Measurements from ENCODE around the gene ANKRD65.
A peak's percentile ranks its signal among the peaks of the same experiment; 100 is the strongest.

Gene ANKRD65

DNA sequence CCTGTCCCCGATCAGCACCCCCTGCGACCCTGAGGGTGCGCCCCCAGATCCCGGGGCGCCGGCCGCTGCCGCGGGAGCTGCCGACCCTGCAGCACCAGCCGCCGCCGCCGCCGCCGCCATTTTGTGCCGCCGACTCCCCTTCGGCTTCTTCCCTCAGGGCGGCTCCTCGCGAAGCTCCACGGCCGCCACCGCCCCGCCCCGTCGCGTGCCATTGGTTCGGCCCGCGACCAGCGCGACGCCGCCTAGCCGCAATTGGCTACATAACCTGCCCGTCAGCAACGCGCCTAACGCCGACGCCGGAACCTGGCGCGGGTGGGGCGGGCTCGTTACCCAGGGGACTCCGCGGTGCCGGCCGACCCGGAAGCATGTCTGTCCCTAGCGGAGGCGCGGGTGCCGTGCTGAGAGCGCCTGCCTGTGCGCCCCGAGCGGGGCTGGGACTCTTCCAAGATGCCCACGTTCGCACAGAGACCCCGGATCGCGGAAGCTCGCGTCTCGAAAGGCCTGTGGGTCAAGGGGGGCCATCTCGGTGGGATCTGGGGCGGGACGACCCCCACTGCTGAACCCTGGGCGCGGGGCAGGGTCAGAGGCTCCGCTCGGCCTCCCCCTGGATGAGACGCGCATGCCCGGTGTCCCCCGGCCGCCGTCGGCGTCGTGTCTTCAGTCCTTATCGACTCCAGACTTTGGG is 21.7 kb downstream of the ANKRD65 start, which contains the start of gene CCNL2:
Gene CCNL2, minus strand, starts transcription at position 149 of the 685 bp plus-strand sequence. Its CDS starts 29 bp downstream, at position 120.
- DNase-seq (ENCODE audit: low read depth): peak; percentile 94
- TF ChIP-seq, protein P1, sequence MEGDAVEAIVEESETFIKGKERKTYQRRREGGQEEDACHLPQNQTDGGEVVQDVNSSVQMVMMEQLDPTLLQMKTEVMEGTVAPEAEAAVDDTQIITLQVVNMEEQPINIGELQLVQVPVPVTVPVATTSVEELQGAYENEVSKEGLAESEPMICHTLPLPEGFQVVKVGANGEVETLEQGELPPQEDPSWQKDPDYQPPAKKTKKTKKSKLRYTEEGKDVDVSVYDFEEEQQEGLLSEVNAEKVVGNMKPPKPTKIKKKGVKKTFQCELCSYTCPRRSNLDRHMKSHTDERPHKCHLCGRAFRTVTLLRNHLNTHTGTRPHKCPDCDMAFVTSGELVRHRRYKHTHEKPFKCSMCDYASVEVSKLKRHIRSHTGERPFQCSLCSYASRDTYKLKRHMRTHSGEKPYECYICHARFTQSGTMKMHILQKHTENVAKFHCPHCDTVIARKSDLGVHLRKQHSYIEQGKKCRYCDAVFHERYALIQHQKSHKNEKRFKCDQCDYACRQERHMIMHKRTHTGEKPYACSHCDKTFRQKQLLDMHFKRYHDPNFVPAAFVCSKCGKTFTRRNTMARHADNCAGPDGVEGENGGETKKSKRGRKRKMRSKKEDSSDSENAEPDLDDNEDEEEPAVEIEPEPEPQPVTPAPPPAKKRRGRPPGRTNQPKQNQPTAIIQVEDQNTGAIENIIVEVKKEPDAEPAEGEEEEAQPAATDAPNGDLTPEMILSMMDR (IDR thresholded peaks at IDR 0.05; ENCODE audit: low read depth, low read length, missing control alignments): peak; percentile 61
- H3K4me3 ChIP-seq (ENCODE audit: low read depth, low read length): peak within 1 kb of the TSS; percentile 97
- in situ Hi-C loops (cut with HindIII; ENCODE audit: low sequenced_read_pairs): no loop called here

DNA sequence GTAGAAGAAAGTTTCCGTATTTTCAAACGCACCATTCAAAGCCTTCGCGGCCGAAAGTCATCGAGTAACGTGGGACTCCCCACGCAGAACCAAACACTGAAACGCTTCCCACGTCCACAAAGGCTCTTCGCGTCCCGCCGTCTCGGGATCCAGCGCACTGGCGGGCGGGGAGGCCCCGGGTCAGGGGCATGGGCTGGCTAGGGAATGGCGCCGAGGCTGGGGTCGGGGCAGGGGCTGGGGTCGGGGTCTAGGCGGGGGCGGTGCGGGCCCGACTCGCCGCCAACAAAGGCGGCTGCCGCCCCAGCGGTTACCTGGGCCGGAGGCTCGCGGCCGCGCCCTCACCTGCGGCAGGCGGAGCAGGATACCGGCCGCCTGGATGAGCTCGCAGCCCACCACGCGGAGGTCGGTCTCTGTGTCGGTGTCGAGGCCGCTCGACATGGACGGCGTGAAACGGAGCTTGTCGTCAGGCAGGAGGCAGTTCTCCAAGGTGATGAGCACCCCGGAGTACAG is 22.3 kb downstream of the ANKRD65 start:
- H3K4me3 ChIP-seq (ENCODE audit: low read depth, low read length): peak overlapping the region; percentile 97
- TF ChIP-seq, protein P1 (IDR thresholded peaks at IDR 0.05; ENCODE audit: low read depth, low read length, missing control alignments): no peak
- in situ Hi-C loops (cut with HindIII; ENCODE audit: low sequenced_read_pairs): no loop called here
- DNase-seq (ENCODE audit: low read depth): no peak

DNA sequence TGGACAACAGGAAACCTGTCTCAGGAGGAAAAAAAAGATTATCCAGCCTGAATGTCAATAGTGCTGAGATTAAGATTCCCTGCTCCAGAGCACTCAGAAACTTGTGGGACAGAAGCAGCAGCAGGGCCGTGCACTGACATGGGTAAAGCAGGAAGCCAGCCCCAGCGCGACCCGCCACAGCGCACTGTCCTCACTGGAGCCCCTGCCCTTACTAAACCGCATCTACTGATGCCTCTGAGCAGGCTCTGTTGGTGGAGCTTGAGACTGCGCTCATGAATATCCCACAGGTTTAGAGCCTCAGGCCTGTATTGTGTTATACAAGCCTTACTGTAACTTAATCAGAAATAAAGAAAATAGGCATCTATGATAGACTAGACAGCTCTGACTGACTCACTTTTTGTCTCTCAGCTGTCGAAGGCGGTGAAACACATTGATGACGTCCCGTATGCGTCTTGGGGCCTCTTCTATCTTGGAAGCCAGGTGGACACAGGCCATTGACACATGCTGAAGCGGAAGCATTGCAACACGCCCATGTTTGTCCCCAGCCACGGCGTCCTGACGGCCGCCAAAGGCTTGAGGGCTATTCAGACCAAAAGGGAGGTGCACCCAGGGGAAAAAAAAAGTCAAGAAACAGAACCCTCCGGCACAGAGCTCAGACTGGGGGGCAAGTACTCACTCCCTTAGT is 23.1 kb downstream of the ANKRD65 start:
- TF ChIP-seq, protein P1 (IDR thresholded peaks at IDR 0.05; ENCODE audit: low read depth, low read length, missing control alignments): no peak
- in situ Hi-C loops (cut with HindIII; ENCODE audit: low sequenced_read_pairs): no loop called here
- DNase-seq (ENCODE audit: low read depth): no peak
- H3K4me3 ChIP-seq (ENCODE audit: low read depth, low read length): peak overlapping the region; percentile 97

DNA sequence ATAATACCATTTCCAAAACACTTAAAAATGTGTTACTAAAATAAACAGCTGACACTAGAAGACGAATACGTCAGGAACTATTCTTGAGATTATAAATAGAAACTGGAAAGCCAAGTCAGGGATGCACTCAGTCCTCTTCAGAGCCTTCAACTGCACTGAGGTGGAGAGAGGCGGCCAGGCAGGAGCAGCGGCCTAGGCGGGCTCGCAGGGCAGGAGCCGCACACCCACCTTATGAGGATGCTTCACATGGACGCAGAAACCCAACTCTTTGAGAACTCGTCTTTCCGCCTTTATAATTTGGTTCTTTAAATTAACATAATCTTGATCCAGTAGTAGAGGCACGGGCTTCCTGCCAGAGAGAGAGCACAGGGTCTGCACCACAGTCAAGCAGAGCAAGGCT is 25.9 kb downstream of the ANKRD65 start:
- DNase-seq (ENCODE audit: low read depth): no peak
- in situ Hi-C loops (cut with HindIII; ENCODE audit: low sequenced_read_pairs): no loop called here
- TF ChIP-seq, protein P1 (IDR thresholded peaks at IDR 0.05; ENCODE audit: low read depth, low read length, missing control alignments): no peak
- no peak overlapping the region for H3K4me3 ChIP-seq (ENCODE audit: low read depth, low read length)

DNA sequence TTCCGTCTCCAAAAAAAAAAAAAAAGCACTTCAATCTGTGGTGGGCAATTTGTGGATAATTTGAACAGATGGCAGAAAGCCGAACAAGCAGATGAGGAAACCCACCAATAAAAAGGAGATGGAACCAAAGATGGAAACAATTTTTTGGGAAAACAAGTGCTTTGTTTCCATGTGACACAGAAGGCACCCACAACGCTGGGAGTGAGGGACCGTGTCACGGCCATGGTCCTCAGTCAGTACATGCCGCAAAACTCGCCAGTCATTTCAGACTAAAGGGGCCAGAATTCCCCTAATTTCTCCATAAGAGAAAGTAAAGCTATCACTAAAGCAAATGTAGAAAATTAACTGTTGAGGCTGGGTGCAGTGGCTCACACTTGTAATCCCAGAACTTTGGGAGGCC is 27.0 kb downstream of the ANKRD65 start:
- in situ Hi-C loops (cut with HindIII; ENCODE audit: low sequenced_read_pairs): no loop called here
- TF ChIP-seq, protein P1 (IDR thresholded peaks at IDR 0.05; ENCODE audit: low read depth, low read length, missing control alignments): no peak
- no peak overlapping the region for H3K4me3 ChIP-seq (ENCODE audit: low read depth, low read length)
- no peak for DNase-seq (ENCODE audit: low read depth)

DNA sequence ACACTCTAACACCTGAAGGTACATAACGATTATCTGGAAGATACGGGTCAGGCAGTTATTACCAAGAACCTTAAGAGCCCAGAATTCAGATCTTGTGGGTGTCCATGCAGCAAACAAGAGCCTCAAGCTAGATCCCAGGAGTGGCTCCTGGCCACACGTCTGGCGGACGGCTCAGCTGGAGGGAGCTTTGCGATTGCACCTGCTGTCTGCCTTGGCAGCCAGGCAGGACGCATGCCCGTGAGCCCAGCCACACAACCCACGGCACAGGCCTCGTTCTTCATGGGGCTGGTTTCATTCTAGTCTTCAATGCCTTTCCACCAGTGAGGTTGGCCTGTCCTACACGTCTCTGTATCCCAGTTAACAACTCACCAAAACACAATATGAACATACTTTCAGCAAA is 27.6 kb downstream of the ANKRD65 start:
- in situ Hi-C loops (cut with HindIII; ENCODE audit: low sequenced_read_pairs): no loop called here
- no peak for DNase-seq (ENCODE audit: low read depth)
- TF ChIP-seq, protein P1 (IDR thresholded peaks at IDR 0.05; ENCODE audit: low read depth, low read length, missing control alignments): no peak
- H3K4me3 ChIP-seq (ENCODE audit: low read depth, low read length): no peak overlapping the region

Measured in astrocyte of the cerebellum (primary cell).